NCI-H128 (cell line): ENCODE results near the gene PDZD7.

Experiments
- DNase-seq: peaks from one replicate; lab custom pipeline; 2025; ENCODE audit not compliant: unreplicated experiment; lab: John Stamatoyannopoulos, UW

Gene PDZD7

DNA sequence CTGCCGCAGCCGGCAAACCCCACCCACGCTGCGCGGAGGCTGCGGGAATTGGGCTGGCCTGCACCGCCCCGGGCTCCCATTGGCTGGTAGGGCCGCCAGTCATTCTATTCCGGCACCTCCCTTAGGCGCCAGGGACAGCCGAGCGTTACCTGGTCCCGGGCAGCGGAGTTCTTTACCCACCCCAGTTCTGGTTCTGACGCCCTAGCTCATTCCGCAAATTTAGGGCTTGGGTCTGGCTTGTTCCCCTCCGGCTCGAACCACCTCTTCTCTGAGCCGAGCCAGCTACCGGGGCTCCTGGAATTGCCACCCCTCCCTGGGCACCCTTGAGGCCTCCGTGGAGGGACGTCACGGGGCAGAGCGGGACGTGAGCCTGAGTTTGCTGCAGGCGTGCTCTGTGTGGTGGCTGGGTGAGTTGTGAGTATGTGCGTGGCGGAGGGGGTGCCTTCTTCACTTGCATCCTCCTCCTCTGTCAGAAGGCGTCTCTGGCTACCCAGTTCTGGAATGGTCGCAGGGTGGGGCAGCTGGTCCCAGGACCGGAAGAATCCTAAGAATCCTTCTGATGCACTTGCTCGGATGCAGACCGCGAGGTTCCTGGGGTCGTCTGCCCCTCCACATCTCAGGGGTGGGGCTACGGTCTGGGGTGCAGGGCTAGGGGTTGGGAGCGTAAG lies at the start of gene PDZD7, which contains the start of gene SFXN3:
Gene PDZD7, minus strand, starts transcription at position 2 of the 668 bp plus-strand sequence. CDS start 910 bp downstream, outside the sequence.
Gene SFXN3, plus strand, starts transcription at position 107 of the 668 bp plus-strand sequence. CDS start 3,461 bp downstream, outside the sequence.
- peak; percentile 84 for DNase-seq

DNA sequence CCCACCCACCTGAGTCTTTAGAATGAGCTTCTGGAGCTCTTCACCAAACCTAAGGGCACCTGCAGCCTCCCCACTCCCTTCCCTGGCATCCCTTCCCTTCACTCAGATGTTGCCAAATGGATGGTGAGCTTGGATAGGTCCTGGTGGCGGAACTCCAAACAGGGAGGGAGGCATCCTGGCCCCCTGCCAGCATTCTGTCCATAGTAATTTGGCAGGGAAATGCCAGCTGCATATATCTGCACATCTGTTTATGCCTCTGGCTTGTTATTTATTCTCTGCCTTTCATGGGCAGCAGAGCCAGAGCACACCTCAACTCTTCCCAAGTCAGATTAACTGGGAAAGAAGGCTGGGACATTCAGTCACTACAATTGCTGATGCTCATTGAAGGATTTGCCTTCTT lies 48.9 kb upstream of the PDZD7 start:
- no peak for DNase-seq

DNA sequence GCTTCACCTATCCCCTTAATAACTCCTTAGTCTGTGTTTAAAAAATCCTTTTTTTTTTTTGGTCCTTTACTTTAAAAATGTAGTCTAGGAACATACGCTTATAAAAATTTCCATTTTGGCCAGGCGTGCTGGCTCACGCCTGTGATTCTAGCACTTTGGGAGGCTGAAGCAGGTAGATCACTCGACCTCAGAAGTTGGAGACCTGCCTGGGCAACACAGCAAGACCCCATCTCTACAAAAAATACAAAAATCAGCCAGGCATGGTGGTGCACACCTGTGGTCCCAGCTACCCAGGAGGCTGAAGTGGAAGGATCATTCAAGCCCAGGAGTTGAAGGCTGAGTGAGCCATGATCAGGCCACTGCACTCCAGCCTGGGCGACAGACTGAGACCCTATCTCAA lies 45.7 kb upstream of the PDZD7 start:
- no peak for DNase-seq

DNA sequence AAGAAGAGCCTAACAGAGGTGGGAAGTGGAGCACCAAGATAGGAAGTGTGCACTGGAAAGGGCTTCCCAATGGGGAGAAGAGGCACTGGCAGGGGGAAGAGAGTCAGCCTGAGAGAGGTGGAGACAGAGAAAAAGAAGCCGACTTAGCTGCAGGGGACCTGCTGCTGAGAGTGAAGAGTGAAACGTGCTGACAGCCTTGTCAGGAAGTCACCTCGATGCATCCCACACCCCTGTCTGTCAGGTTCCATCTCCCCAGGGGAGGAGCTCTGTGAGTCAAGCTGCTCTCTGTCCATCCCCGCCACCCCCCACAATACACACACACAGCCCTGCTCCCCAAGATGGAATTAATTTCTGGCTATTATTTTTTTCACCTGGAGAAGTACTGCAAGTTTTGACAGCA lies 44.8 kb upstream of the PDZD7 start:
- DNase-seq = no peak

DNA sequence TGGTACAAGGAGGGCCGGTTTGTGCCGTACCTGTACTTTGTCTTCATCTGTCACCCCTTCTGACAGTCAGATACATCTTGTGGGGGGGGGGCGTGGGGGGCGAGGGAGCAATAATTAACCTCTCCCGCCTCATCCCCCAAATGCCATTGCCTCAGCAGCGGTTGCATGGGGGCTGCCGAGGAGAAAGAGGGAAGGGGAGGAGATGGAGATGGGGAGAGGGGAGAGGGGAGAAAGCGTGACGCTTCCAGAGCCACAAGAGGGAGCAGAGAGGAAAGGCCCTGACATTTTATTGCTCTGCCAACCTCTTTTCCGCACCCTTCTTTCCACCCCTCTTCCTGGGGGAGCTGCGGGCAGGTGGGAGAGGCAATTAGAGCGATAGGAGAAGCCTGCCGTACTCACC lies 42.7 kb upstream of the PDZD7 start:
- DNase-seq = no peak

DNA sequence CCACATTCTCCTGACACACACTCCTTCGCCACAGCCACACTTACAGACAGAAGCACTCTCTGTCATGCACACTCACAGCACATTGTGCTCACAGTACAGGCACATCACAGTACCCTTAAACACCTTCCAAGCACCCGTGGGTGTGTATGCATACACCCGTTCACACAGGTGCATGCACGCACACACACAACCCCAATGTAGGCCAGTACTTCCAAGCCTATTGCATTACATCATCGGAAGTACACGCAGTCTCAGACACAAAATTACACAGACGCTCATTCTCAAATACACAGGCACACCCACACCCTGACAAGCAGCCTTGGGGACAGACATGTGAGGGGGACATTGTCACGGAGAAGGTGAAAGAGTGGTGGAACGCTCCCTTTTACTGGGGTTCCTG lies 42.0 kb upstream of the PDZD7 start:
- no peak for DNase-seq

DNA sequence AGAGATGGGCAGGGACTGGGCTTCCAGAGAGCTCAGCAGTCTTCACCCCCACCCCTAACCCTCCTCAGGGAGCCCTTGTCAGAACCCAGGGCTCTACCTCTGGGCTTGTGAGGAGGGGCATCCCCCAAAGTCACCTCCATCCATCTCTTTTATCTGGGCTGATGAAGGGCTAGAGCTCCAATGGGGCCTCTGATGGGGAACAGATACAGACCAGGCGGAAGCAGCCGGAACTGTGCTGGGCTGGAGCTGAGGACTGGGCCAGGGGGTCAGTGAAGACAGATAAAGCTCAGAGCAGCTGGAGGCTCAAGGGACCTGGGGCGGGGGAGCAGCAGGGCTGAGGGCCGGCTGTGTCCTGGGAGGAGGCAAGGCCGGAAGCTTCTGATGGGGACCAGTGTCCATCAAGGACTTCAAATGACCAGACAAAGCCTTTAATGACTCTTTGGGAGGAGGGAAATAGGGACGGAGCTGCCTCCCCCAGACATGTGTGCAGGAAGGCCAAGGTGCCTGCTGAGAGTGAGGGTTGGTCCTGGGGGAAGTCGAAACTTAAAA lies 41.0 kb upstream of the PDZD7 start:
- DNase-seq = no peak

DNA sequence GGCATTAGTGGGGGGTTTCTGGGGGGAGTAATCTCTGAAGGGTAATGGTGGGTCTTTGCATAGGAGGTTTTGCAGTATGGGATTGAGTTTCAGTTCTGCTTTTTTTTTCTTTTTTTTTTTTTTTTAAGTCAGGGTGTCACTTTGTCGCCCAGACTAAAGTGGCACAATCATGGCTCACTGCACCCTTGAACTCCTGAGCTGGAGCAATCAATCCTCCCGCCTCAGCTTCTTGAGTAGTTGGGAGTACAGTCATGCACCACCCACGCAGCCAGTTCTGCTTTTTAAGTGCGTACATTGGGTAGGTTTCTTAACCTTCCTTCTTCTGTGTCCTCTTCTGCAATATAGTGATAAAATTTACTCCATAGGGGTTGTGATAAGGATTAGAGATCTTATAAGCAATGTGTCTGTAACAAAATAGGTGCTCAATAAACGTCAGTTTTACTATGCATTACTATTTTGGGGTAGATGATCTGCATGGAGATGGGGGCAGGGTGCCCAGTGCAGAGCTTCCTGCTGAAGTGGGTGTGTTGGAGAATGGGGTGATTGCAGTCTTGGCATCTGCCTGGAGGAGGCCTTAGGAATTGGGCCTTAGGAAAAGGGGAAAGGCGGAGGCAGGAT lies 40.4 kb upstream of the PDZD7 start:
- DNase-seq = no peak

DNA sequence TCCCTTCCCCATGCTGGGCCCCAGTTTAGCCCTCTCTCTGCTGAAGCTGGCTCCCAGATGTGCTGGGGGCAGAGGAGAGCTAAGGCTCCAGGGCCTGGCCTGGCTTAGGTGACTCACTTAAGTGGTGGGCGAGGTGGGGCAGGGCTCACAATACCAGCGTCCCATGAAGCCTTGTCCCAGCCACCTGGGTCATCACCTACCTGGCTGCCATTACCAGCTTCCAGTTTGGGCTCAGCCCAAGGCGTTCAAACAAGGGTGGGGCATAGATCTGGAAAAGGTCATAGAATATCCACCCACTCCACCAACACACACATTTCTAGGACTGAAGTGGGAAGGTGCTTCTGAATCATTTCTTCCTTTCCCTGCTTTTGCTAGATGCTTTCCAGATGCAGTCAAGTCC lies 39.2 kb upstream of the PDZD7 start:
- DNase-seq = no peak

DNA sequence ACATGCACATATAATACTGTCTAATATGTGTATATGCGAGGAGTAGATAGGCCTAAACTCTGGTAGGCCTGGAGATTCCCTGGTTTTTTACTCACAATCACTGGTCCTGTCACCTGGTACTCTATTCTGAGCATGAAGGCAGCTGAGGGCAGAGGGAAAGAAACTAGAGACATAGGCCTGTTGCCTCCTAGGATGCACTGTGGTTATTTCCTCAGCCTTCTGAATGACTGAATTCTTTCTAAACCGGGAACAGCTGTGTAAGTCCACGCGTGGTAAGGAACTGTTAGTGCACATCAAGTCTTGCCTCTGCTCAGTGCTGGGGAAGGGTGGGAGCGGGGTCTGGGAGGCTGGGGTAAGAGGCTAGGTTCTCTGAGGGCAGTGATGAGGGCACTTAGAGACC lies 38.5 kb upstream of the PDZD7 start:
- DNase-seq = no peak

DNA sequence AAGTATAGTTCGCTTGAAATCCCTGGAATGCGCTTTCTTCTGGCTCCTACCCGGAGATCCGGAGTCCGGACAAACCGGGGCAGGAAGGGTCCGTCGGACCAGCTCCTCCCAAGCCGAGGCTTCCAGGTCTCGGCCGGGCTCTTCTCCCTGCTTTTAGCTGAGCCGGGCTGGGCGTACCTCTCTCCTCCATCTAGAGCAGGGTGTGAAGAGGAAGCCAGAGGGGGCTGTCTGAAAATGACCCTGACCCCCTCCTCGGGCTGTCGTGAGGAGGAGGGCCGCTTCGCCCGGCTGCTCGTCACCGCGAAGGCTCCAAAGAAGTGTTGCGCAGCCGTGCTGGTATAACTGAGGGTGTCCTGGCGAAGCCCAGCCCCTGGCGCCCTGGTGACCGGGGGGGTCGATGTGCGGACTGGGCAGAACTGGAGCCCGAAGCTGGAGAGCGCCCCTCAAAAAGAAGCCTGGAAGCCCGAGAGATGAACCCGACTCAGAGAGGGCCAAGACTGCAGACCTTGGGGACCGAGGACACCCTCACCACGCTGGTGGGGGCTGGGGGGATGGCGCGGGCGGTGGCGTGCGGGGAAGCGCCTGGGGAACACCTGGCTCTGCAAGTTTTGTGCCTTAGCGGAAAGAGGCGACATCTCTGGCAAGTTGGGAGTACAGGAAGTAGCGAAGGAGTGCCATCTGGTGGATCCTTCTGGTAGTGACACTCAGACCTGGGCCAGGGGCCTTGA lies 36.6 kb upstream of the PDZD7 start:
- peak; percentile 46 for DNase-seq

DNA sequence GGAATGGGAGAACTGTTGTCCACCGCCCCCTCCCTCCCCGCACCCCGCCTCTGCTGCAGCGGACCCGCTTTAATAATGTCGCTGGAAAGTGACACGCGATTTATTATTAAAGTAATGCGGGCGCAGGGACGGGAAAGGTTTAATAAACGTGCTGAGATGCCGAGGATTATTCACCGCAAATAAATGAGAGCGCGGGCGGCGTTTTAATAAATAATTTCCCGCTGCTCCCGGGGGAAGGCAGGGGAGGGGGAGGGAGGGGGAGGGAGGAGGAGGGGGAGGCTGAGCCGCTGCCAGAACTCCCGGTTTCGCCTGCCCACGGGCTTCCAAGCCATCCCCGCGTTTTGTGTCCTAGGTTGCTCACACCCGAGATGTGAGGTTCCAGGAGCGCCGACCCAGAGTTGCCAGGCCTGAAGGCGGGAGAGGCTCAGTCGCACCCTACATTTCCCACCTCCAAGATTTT lies 36.0 kb upstream of the PDZD7 start:
- DNase-seq = no peak

DNA sequence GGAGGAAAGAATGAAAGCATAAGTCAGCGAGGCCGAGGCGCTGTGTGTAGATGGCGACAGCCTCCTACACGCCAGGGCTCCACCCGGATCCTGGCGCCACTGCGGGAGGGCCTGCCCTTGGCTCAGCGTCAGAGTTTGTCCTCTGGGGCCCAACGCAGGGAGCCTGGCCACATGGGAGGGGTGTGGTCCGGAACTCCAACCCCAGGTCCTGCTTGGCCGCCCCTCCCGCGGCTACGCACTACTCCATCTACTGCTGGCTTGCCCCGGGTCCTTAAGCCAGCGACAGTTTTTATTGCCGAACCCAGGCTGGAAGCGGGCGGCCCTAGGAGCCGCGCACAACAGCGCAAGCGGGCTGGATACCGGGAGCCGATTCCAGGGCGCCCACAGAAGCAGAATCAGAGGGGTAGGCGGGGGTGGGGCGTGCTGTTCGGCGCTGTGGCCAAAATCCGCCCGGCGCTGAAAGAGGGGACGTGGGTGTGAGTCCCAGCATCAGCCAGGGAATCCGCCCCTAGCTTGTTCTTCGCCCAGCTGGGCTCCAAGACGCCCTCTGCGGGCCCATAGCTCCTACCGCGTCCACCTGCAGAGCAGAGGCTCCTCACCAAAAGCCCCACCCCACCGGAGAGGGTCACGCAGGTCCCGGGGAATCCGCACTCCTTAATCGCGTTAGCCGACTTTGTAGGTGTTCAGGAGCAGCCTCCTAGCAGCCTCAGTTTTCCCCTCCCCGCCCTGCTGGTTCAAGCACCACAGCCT lies 35.4 kb upstream of the PDZD7 start:
- DNase-seq = no peak

DNA sequence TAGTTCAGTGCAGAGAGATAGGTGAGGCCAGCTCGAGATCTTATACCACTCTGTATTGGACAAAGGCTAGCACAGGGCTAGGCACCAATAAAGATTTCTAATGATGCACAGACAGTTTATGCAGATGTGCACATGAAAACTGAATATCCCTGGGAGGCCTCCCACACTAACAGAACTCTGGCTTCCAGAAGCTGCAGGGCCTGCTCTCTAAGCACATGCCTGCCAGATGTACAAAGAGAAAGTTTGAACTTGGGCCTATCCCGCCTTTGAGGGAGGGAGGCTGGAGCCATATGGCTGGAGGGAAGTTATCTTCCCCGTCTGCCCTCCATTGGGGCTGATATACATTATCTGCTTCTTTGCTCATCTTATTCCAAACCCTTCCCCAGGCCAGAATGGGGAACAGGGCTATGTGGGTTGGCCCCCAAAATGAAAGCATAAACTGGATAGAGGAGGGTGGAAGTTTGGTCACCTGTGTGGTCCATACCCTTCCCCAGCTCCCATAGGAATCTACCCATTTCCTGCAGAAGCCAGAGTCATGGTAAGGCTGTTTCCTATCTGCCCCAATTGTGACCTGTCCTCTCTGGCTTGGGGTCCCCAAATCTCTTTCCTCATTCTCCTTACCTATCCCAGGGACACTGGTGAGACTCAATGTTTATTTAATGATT lies 34.7 kb upstream of the PDZD7 start:
- DNase-seq = no peak

DNA sequence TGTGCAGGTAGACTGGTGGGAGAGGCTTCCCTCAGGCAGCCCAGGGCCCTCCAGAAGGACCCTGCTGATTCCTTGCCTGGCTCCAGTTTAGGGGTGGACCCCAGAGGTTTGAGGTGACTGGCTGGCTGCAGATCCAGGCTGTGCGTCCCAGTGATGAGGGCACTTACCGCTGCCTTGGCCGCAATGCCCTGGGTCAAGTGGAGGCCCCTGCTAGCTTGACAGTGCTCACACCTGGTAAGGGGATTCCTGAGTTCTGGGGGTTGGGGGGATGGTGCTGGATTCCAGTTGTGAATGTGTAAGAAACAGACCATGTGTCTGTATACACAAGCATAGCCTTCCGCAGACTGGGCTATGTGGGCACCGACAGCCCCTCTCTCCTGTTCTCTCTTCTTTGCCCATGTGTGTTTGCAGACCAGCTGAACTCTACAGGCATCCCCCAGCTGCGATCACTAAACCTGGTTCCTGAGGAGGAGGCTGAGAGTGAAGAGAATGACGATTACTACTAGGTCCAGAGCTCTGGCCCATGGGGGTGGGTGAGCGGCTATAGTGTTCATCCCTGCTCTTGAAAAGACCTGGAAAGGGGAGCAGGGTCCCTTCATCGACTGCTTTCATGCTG lies 33.6 kb upstream of the PDZD7 start:
- DNase-seq = no peak

DNA sequence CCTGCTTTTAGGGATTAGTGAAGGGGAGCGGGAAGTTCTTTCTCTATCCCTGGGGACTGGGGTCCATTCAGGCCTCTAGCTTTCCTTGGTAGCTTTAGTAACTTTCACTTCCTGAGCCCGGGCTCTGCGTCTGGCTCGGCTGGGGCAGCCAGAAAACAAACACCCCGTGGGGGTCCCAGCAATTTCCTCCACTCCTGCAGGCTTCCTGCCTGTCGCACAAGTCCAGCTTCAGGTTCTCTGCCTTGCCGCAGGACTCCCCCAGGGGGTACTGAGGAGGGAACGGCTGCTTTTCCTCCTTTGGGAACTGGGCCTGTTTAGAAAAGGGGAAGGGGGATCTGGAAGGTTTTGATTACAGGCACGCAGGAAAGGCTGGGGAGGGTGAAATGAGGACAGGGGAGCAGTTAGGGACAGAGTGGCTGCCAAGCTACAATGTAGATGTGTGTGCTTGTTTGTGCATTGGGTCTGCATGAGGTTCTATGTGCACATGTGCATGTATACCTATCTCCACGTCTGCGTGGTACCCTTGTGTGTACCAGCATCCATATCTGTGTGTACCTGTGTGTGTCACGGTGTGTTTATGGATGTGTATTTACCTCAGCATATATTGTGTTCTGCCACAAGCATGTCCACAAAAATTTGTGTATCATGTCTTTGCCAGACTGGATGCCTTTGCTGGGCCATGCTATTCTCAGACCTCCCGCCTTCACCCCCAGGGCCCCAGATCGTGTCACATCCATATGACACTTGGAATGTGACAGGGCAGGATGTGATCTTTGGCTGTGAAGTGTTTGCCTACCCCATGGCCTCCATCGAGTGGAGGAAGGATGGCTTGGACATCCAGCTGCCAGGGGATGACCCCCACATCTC lies 32.9 kb upstream of the PDZD7 start:
- no peak for DNase-seq

DNA sequence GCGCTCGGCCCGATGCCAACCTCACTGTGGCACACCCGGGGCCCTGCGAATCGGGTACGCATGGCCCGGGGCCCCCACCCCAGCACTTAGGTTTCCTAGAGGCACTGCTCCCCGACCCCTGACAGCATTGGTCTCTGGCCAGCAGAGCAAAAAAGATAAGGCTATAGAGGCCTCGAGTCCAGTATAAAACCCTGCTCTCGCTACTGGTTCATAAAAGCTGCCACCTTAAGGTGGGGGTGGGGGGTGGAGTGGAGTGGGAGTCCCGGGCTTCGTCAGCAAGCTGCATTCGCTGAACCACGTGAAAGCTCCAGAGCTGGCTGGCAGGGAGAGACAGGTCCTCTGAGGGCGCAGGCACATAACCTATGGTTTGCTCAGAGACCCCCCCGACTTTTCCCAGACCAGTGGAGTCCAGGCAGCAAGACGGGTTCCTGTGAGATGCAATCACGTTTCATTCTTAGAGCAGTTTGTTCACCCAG lies 32.2 kb upstream of the PDZD7 start:
- DNase-seq = no peak

DNA sequence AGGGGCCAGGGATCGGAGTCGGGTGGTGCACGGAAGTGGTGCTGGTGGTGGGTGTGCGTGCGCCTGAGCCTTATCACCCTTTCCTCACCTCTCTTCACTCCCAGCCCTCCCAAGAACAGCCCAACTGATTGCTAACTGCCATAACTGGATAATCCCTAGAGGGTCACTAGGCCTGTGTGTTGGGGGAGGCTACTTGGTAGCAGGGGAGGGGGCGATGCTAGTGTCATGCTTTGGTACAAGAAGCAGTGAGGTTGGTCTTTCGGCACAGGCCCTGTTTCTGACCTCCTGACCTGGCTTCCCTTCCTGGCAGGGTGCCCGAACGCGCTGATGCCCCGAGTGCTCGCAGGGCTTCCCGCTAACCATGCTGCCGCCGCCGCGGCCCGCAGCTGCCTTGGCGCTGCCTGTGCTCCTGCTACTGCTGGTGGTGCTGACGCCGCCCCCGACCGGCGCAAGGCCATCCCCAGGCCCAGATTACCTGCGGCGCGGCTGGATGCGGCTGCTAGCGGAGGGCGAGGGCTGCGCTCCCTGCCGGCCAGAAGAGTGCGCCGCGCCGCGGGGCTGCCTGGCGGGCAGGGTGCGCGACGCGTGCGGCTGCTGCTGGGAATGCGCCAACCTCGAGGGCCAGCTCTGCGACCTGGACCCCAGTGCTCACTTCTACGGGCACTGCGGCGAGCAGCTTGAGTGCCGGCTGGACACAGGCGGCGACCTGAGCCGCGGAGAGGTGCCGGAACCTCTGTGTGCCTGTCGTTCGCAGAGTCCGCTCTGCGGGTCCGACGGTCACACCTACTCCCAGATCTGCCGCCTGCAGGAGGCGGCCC lies 31.5 kb upstream of the PDZD7 start:
- DNase-seq = peak; percentile 4
